Skin of body (tissue), 2 donors: ENCODE measurements around the gene ZNF274. TPM values are rescaled to one million over a fixed set of nuclear protein-coding genes. Genes with fewer than 3 reads are reported as not detected.
"Not testable (repeated sequence)": the region's sequence is repeated elsewhere in the genome, so short reads cannot be mapped to it uniquely, and the experiment has no call there.

Experiments
- DNase-seq: peaks from one replicate; lab custom pipeline; 2025; lab: John Stamatoyannopoulos, UW
- total RNA-seq: library from RNA; depleted of rRNA; stranded (reverse); fragments of >200 nt; gene quantifications from one replicate; pipeline ENCODE4 v1.2.3, GENCODE V29; 2014

The ZNF274 gene
- 14.0 TPM for total RNA-seq

- DNase-seq = peak; percentile 75
Measured at GRCh38 chr19:58182989-58183816, at the start of gene ZNF274. ZNF274 (plus strand) TSS chr19:58183061; CDS start chr19:58183966, 905 bp downstream.

GRCh38 chr19:58134244-58134643 lies 48.6 kb upstream of the ZNF274 start:
- no peak for DNase-seq

- no peak for DNase-seq
Measured at GRCh38 chr19:58145849-58146248, 37.0 kb upstream of the ZNF274 start.

- DNase-seq = not testable (repeated sequence)
Measured at GRCh38 chr19:58147475-58147874, 35.4 kb upstream of the ZNF274 start.

DNA sequence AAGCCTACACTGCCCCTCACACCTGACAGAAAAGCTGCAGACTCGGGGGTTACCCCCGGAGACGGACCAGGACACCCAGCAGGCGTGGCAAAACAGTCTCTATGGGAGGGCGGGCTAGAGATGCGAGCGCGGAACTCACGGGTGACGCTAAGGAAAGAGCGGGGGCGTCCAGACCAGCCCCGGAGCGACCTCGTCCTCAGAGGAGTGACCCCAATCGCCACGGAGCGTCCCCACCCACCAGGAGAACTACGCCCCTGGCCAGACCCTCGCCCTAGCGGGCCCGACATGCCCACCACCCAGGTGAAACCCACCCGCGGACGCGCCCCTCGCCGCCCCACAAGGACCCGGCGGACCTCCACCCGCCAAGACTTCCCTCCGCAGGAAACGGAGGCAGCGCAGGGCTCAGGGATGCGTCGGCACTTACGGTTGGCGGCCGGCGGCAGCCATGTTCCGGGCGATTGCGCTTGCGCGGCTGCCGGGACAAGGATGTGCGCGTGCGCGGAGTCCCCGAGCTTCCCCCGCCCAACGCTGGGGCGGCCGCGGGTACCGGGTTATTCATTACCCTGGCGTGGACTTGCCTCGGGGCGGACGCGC lies 32.4 kb upstream of the ZNF274 start, which contains the start of gene ZNF329:
ZNF329 (minus strand) TSS at position 462 of the 594 bp plus-strand sequence. CDS start 21,286 bp downstream, outside the sequence.
- peak; percentile 55 for DNase-seq

DNA sequence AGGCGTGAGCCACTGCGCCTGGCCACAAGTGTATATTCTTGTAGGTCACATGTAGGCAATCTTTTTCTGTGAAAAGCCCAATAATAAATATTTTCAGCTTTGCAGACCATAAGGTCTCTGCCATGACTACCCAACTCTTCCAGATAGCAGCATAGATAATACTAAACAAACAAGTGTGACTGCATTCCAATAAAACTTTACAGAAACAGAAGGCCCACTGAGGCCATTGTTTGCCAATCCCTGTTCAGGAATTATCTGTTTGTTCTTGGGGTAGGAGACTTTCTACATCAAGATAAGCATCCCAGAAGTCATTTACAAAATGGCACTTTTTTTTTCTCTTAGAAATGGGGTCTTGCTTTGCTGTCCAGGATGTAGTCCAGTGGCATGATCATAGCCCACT lies 29.5 kb upstream of the ZNF274 start:
- no peak for DNase-seq

DNA sequence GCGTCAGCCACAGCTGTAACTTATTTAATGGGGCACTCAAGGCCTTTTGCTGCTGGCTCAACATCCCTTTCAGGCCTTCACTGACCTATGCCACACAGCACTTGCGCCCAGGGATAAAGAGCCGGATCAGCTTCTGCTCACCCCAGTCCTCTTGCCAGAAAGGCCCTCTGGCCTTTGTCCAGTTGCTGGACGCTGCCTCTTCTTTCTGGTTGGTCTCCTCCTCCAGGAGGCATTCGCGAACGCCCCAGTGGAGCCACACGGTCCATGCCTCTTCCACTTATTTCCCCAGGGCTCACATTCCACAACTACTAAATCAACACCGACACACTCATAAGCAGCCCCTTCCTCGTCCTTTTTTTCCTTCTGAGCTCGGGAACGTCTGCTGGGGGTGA lies 28.6 kb upstream of the ZNF274 start:
- DNase-seq = peak; percentile 46

DNA sequence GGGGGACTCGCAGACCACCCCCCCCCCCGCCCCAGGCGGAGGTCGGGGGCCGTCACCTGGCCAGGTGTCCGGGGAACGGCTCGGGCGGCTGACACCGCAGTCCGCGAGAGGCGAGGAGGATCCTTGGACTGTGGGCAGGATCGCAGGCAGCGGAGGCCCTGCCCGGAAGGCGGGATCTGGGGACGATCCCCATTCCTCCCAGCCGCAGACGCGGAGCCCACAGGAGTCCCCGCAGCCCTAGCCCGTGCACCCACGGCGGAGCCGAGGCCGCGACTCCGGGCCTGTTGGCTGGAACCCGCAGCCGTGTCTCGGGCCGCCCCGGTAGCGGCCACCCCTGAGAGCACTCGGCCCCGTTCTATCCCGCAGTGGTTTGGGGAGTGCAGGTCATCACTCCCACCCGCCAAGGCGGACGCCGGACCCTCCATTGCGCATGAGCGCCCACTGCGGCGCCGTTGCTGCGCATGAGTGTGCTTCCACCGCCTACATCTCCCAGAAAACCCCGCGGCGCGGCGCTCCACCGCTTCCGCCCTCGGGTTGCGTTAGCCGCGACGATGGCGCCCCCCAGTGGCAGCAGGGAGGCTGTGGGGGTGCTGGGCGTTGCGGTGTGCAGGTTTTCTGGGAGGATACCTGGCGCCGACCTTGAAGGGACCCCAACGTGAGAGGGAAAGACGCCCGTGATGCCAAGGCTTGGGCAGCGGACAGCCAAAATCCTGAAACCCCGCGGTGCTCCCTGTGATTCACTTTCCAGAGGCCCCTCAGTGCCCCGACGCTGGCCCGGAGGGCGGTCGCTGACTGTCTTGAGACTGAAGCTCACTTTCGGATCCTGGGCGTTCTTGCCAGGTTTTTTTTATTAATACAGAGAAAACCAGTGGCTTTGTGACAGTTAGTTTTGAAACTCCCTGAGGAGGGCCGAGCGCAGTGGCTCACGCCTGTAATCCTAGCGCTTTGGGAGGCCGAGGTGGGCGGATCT lies 27.9 kb upstream of the ZNF274 start:
- peak; percentile 90 for DNase-seq

DNA sequence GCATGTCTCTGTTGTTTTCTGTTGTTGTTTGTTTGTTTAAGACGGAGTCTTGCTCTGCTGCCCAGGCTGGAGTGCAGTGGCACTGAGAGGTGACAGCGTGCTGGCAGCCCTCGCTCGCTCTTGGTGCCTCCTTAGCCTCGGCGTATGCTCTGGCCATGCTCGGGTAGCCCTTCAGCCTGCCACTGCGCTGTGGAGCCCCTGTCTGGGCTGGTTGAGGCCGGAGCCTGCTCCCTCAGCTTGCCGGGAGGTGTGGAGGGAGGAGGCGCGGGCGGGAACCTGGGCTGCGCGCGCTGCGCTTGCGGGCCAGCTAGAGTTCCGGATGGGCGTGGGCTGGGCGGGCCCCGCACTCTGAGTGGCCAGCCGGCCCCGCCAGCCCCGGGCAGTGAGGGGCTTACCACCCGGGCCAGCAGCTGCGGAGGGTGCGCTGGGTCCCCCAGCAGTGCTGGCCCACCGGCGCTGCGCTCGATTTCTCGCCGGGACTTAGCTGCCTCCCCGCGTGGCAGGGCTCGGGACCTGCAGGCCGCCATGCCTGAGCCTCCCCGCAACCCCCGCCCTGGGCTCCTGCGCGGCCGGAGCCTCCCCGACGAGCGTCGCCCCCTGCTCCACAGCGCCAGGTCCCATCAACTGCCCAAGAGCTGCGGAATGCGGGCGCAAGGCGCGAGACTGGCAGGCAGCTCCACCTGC lies 25.7 kb upstream of the ZNF274 start:
- no peak for DNase-seq

DNA sequence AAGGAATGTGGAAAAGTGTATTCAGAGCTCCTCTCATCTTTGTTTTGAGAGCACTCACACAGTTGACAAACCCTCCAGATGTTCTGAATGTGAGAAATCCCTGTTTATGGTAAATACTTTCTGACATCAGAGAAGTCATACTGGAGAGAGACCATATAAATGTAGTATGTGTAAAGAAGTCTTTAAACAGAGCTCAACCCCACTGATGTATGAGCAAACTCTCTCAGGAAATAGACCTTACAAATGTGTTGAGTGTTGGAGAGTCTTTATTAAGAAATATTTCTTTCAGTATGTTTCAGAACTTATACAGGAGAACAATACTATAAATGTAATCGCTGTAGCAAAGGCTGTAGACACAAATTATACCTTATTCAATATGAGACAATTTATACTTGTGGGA lies 16.6 kb upstream of the ZNF274 start:
- DNase-seq = no peak

DNA sequence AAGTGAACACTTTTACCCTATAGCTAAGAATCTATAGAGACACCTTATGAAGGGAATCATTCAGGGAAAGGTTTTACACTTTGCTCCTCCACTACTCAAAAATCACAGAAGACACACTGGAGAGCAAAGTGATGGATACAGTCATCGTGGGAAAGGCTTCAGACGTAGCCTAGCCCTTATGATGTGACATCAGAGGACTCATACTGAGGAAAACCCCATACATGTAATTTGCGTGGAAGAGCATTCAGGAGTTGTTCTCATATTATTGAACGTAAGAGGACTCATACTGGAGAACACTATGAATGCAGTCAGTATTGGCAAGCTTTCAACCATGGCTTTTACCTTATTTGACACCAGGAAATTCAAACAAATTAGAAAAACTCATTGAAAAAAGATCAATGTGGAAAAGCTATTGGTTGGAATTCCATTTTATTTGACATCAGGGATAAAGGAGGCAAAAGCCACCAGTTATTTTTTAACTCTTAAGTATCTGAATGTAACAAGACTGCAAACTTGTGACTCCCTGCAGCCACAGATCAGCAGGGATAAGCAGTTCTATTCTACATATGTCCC lies 16.1 kb upstream of the ZNF274 start:
- no peak for DNase-seq

- DNase-seq = no peak
Measured at GRCh38 chr19:58170860-58171259, 12.0 kb upstream of the ZNF274 start.

DNA sequence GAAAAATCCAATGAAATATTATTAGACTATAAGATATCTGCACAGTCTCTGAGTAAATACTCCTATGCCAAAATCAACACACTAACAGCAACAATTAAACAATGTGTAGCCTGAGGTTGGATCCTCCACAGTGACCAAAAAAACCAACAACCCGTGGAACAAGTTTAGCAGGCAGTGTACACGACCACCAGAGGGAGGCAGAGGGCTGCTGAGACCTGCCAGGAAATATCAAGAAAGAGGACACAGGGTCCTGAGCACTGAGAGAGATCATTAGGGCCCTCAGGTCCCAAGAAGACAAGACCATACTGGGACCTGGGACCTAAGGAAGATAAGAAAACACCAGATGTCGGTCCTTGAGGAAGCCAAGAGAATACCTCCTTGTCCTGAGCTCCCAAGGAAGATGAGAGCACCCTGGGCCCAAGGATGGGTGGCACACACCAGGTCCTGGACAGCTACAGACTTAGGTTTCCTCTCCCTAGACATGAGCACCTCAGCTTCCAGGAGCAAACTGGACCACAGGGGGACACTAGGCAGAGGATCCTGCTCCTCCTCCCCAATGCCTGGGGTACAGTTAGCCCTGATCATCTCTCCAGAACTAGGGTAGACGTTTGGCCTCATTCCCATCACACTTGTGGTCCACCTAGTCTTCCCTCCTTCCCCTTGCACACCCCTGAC lies 822 bp upstream of the ZNF274 start:
- no peak for DNase-seq

DNA sequence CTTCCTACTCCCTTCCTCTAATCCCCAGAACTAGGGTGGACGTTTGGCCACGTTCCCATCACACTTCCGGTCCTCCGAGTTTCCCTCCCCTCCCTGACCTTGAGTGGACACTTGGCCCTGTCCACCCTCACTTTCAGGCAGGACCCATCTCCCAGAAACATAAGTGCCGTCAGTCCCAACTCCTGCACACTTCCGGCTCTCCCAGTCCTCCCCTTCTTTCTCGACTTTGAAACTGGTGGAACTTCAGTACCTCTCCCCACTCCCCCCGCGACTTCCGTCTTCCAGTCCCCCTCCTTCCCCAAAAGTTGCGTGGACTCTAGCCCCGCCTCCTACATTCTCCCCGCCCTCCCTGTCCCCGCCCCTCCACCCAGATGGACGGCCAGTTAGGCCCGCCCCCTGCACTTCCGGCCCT lies 278 bp upstream of the ZNF274 start:
- no peak for DNase-seq

- peak; percentile 35 for DNase-seq
Measured at GRCh38 chr19:58183817-58184215, 955 bp downstream of the ZNF274 start.

GRCh38 chr19:58196901-58197616 lies 14.2 kb downstream of the ZNF274 start:
- no peak for DNase-seq

GRCh38 chr19:58203814-58204475 lies 21.1 kb downstream of the ZNF274 start:
- DNase-seq = peak; percentile 16

DNA sequence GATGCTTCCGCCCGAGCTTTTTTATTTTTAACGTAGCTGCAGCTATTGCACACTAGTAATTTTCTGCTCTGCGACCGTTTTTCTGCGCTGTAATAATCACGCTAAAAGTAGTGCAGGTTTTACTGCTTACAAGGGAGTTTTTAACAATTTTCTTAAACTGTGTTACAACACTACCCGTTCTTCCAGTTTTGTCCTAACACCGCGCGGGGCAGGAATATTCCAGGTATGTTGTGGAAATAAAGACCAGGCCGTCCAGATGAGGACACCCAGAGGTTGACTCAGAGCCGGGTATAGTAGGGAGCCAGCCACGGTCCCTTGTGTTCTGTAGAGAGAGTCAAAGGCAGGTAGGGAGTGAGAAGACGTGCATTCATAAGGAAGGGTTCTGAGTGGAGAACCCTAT lies 21.7 kb downstream of the ZNF274 start:
- DNase-seq = no peak

GRCh38 chr19:58209577-58209976 lies 26.7 kb downstream of the ZNF274 start:
- DNase-seq = no peak
